ENCODE measurements around the gene ZBTB4.

Gene ZBTB4

GRCh38 chr17:7432296-7432695, 47.1 kb downstream of the ZBTB4 start:
- no peak for TF ChIP-seq CTCF (IDR thresholded peaks at IDR 0.05)

GRCh38 chr17:7431231-7431630, 48.2 kb downstream of the ZBTB4 start:
- no peak for TF ChIP-seq CTCF (IDR thresholded peaks at IDR 0.05)

- TF ChIP-seq CTCF (IDR thresholded peaks at IDR 0.05), result no peak
Observed at GRCh38 chr17:7429722-7430121, 49.7 kb downstream of the ZBTB4 start.

GRCh38 chr17:7428557-7428956, 50.9 kb downstream of the ZBTB4 start, which contains the start of gene SPEM3:
Gene SPEM3 (plus strand): TSS chr17:7428857. CDS start chr17:7428903, 46 bp downstream.
- no peak for TF ChIP-seq CTCF (IDR thresholded peaks at IDR 0.05)

GRCh38 chr17:7427549-7427948, 51.9 kb downstream of the ZBTB4 start:
- TF ChIP-seq CTCF (IDR thresholded peaks at IDR 0.05), result no peak

GRCh38 chr17:7426896-7427489, 52.4 kb downstream of the ZBTB4 start:
- no peak for TF ChIP-seq CTCF (IDR thresholded peaks at IDR 0.05)

- no peak for TF ChIP-seq CTCF (IDR thresholded peaks at IDR 0.05)
Observed at GRCh38 chr17:7426203-7426863, 53.1 kb downstream of the ZBTB4 start.
